ENCODE data around the gene NALCN.

GRCh38 chr13:101035119-101035620 is 381.1 kb downstream of the NALCN start:
- TF ChIP-seq POLR2AphosphoS5 (IDR thresholded peaks at IDR 0.05) (no peak), CTCF (IDR thresholded peaks at IDR 0.05 in 8 of 11, conservative IDR thresholded peaks at IDR 0.05 in 3 of 11) (no peak)
